ENCODE data around the gene SPAG6. TPM values are rescaled to one million over a fixed set of nuclear protein-coding genes. Genes with fewer than 3 reads are reported as not detected.
A peak's percentile ranks its signal among the peaks of the same experiment; 100 is the strongest.

The SPAG6 gene
- total and polyA plus RNA-seq, 2 experiments from 2014 or later: 0.21 TPM; not detected in 1

DNA sequence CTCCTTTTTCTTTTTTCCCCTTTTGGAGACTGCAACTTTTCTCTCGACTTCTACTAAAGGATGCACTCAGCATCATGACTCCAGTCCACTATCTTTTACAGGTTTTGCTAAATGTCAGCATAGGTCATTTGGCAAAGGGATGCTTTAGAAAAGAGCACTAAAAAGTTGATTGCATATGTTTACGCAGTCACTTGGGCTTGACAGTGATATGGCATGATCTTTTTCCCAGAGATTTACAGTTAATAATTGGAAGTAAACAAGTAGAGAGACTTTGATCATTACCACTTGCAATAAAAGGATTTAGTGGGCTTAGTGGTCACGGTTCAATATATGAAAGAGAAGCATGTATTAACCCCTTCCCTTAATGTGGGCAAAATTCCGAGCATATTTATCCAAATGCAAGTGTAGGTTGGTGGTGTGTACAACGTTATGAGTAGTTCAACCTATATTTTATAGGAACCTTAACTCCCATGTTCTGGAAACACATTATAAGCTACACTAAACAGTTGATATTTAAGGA is 22.6 kb upstream of the SPAG6 start:
- H3K4me2 ChIP-seq: peak overlapping the region; percentile 78
- H3K79me2 ChIP-seq (replicated peaks; ENCODE audit: insufficient read depth): 0 out of 2 replicates have a peak, but pooled peaks cover 4% of the 10 kb centered on the region
- no peaks in the 10 kb centered on the region for H3K9me2 ChIP-seq (ENCODE audit: insufficient read depth)
- peaks cover 15% of the 10 kb centered on the region for H4K20me1 ChIP-seq (replicated peaks; ENCODE audit: insufficient read depth)
- Mint-ChIP-seq H3K27ac (no peak overlapping the region), H3K9me3 (peaks cover 8% of the 10 kb centered on the region), H3K27me3 (ENCODE audit: insufficient read depth, low read depth, poor library complexity) (peaks cover 86% of the 10 kb centered on the region), H3K4me1 (peaks cover 51% of the 10 kb centered on the region), H3K36me3 (ENCODE audit: low read depth) (peaks cover 3% of the 10 kb centered on the region; the same call in 2 of the 3 replicates), H3K4me3 (peak overlapping the region; percentile 78)
- H3K4me3 ChIP-seq: peak overlapping the region; percentile 58
- no peak for DNase-seq (ENCODE audit: low spot score)
- H2AFZ ChIP-seq: no peak overlapping the region
- no peak for ATAC-seq
- peaks cover 68% of the 10 kb centered on the region for H3K4me1 ChIP-seq (ENCODE audit: insufficient read depth)
- H3K36me3 ChIP-seq (ENCODE audit: insufficient read depth): no peaks in the 10 kb centered on the region
- TF ChIP-seq NANOG (IDR thresholded peaks at IDR 0.05; ENCODE audit: borderline replicate concordance) (no peak), EZH2 (IDR thresholded peaks at IDR 0.05; ENCODE audit: low read depth, unreplicated experiment) (no peak), CREB1 (CRISPR knock-in tag; IDR thresholded peaks at IDR 0.05; ENCODE audit: low read depth) (no peak), JUNB (IDR thresholded peaks at IDR 0.05; ENCODE audit: unreplicated experiment) (no peak), EZH2phosphoT487 (IDR thresholded peaks at IDR 0.05; ENCODE audit: unreplicated experiment) (no peak), STAT1 (IDR thresholded peaks at IDR 0.05; ENCODE audit: unreplicated experiment) (no peak), ZNF114 (CRISPR knock-in tag; IDR thresholded peaks at IDR 0.05) (no peak), ZNF331 (CRISPR knock-in tag; IDR thresholded peaks at IDR 0.05; ENCODE audit: low read depth) (no peak), POLR2AphosphoS5 (IDR thresholded peaks at IDR 0.05; ENCODE audit: low read depth) (no peak)
- TF ChIP-seq, protein P1, sequence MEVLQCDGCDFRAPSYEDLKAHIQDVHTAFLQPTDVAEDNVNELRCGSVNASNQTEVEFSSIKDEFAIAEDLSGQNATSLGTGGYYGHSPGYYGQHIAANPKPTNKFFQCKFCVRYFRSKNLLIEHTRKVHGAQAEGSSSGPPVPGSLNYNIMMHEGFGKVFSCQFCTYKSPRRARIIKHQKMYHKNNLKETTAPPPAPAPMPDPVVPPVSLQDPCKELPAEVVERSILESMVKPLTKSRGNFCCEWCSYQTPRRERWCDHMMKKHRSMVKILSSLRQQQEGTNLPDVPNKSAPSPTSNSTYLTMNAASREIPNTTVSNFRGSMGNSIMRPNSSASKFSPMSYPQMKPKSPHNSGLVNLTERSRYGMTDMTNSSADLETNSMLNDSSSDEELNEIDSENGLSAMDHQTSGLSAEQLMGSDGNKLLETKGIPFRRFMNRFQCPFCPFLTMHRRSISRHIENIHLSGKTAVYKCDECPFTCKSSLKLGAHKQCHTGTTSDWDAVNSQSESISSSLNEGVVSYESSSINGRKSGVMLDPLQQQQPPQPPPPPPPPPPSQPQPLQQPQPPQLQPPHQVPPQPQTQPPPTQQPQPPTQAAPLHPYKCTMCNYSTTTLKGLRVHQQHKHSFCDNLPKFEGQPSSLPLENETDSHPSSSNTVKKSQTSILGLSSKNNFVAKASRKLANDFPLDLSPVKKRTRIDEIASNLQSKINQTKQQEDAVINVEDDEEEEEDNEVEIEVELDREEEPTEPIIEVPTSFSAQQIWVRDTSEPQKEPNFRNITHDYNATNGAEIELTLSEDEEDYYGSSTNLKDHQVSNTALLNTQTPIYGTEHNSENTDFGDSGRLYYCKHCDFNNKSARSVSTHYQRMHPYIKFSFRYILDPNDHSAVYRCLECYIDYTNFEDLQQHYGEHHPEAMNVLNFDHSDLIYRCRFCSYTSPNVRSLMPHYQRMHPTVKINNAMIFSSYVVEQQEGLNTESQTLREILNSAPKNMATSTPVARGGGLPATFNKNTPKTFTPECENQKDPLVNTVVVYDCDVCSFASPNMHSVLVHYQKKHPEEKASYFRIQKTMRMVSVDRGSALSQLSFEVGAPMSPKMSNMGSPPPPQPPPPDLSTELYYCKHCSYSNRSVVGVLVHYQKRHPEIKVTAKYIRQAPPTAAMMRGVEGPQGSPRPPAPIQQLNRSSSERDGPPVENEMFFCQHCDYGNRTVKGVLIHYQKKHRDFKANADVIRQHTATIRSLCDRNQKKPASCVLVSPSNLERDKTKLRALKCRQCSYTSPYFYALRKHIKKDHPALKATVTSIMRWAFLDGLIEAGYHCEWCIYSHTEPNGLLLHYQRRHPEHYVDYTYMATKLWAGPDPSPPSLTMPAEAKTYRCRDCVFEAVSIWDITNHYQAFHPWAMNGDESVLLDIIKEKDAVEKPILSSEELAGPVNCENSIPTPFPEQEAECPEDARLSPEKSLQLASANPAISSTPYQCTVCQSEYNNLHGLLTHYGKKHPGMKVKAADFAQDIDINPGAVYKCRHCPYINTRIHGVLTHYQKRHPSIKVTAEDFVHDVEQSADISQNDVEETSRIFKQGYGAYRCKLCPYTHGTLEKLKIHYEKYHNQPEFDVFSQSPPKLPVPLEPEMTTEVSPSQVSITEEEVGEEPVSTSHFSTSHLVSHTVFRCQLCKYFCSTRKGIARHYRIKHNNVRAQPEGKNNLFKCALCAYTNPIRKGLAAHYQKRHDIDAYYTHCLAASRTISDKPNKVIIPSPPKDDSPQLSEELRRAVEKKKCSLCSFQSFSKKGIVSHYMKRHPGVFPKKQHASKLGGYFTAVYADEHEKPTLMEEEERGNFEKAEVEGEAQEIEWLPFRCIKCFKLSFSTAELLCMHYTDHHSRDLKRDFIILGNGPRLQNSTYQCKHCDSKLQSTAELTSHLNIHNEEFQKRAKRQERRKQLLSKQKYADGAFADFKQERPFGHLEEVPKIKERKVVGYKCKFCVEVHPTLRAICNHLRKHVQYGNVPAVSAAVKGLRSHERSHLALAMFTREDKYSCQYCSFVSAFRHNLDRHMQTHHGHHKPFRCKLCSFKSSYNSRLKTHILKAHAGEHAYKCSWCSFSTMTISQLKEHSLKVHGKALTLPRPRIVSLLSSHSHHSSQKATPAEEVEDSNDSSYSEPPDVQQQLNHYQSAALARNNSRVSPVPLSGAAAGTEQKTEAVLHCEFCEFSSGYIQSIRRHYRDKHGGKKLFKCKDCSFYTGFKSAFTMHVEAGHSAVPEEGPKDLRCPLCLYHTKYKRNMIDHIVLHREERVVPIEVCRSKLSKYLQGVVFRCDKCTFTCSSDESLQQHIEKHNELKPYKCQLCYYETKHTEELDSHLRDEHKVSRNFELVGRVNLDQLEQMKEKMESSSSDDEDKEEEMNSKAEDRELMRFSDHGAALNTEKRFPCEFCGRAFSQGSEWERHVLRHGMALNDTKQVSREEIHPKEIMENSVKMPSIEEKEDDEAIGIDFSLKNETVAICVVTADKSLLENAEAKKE (CRISPR knock-in tag; IDR thresholded peaks at IDR 0.05): no peak
- TF ChIP-seq, protein P2, sequence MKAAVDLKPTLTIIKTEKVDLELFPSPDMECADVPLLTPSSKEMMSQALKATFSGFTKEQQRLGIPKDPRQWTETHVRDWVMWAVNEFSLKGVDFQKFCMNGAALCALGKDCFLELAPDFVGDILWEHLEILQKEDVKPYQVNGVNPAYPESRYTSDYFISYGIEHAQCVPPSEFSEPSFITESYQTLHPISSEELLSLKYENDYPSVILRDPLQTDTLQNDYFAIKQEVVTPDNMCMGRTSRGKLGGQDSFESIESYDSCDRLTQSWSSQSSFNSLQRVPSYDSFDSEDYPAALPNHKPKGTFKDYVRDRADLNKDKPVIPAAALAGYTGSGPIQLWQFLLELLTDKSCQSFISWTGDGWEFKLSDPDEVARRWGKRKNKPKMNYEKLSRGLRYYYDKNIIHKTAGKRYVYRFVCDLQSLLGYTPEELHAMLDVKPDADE (IDR thresholded peaks at IDR 0.05): no peak
- TF ChIP-seq, protein P3, sequence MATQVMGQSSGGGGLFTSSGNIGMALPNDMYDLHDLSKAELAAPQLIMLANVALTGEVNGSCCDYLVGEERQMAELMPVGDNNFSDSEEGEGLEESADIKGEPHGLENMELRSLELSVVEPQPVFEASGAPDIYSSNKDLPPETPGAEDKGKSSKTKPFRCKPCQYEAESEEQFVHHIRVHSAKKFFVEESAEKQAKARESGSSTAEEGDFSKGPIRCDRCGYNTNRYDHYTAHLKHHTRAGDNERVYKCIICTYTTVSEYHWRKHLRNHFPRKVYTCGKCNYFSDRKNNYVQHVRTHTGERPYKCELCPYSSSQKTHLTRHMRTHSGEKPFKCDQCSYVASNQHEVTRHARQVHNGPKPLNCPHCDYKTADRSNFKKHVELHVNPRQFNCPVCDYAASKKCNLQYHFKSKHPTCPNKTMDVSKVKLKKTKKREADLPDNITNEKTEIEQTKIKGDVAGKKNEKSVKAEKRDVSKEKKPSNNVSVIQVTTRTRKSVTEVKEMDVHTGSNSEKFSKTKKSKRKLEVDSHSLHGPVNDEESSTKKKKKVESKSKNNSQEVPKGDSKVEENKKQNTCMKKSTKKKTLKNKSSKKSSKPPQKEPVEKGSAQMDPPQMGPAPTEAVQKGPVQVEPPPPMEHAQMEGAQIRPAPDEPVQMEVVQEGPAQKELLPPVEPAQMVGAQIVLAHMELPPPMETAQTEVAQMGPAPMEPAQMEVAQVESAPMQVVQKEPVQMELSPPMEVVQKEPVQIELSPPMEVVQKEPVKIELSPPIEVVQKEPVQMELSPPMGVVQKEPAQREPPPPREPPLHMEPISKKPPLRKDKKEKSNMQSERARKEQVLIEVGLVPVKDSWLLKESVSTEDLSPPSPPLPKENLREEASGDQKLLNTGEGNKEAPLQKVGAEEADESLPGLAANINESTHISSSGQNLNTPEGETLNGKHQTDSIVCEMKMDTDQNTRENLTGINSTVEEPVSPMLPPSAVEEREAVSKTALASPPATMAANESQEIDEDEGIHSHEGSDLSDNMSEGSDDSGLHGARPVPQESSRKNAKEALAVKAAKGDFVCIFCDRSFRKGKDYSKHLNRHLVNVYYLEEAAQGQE (IDR thresholded peaks at IDR 0.05; ENCODE audit: unreplicated experiment): no peak
- TF ChIP-seq, protein P4, sequence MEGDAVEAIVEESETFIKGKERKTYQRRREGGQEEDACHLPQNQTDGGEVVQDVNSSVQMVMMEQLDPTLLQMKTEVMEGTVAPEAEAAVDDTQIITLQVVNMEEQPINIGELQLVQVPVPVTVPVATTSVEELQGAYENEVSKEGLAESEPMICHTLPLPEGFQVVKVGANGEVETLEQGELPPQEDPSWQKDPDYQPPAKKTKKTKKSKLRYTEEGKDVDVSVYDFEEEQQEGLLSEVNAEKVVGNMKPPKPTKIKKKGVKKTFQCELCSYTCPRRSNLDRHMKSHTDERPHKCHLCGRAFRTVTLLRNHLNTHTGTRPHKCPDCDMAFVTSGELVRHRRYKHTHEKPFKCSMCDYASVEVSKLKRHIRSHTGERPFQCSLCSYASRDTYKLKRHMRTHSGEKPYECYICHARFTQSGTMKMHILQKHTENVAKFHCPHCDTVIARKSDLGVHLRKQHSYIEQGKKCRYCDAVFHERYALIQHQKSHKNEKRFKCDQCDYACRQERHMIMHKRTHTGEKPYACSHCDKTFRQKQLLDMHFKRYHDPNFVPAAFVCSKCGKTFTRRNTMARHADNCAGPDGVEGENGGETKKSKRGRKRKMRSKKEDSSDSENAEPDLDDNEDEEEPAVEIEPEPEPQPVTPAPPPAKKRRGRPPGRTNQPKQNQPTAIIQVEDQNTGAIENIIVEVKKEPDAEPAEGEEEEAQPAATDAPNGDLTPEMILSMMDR (conservative IDR thresholded peaks at IDR 0.05; ENCODE audit: low read depth in 2 of 2): no peak
- H3F3A ChIP-seq (replicated peaks; ENCODE audit: low read depth): peaks cover 36% of the 10 kb centered on the region
- H3K27me3 ChIP-seq (ENCODE audit: insufficient read depth): peaks cover 81% of the 10 kb centered on the region
- no peak overlapping the region for H3K27ac ChIP-seq (ENCODE audit: low read depth)
